Ishikawa (cell line): ENCODE measurements around the gene ECT2.

Experiments
- CEBPB ChIP-seq: IDR thresholded peaks from 2 replicates; pipeline ENCODE4 v1.6.1; 2012
- CREB1 ChIP-seq: IDR thresholded peaks from 2 replicates; pipeline ENCODE4 v1.6.1; 2012; ENCODE audit warnings: low read depth
- EGR1 ChIP-seq: IDR thresholded peaks from 2 replicates; pipeline ENCODE4 v1.6.1; 2012
- EP300 ChIP-seq: IDR thresholded peaks from 2 replicates; pipeline ENCODE4 v1.6.1; 2012; ENCODE audit warnings: borderline replicate concordance
- FOXM1 ChIP-seq: IDR thresholded peaks from 2 replicates; pipeline ENCODE4 v1.6.1; 2012; ENCODE audit warnings: low read depth, borderline replicate concordance
- MAX ChIP-seq: IDR thresholded peaks from 2 replicates; pipeline ENCODE4 v1.6.1; 2012
- NFIC ChIP-seq: IDR thresholded peaks from 2 replicates; pipeline ENCODE4 v1.6.1; 2012
- RAD21 ChIP-seq: IDR thresholded peaks from 2 replicates; pipeline ENCODE4 v1.6.1; 2012; ENCODE audit warnings: low read depth
- TAF1 ChIP-seq: IDR thresholded peaks from 2 replicates; pipeline ENCODE4 v1.6.1; 2012; ENCODE audit warnings: low read depth, mild to moderate bottlenecking
- TCF12 ChIP-seq: IDR thresholded peaks from 2 replicates; pipeline ENCODE4 v1.6.1; 2012; ENCODE audit warnings: low read depth
- TEAD4 ChIP-seq: IDR thresholded peaks from 2 replicates; pipeline ENCODE4 v1.6.1; 2012
- USF1 ChIP-seq: IDR thresholded peaks from 2 replicates; pipeline ENCODE4 v1.6.1; 2012
- YY1 ChIP-seq: IDR thresholded peaks from 2 replicates; pipeline ENCODE4 v1.6.1; 2012; ENCODE audit warnings: low read depth
- ZBTB7A ChIP-seq: IDR thresholded peaks from 2 replicates; pipeline ENCODE4 v1.6.1; 2012; ENCODE audit warnings: low read depth
- TF ChIP-seq, protein P1 (sequence below): IDR thresholded peaks from 2 replicates; pipeline ENCODE4 v1.6.1; 2012; ENCODE audit warnings: low read depth, mild to moderate bottlenecking

ECT2 gene

DNA sequence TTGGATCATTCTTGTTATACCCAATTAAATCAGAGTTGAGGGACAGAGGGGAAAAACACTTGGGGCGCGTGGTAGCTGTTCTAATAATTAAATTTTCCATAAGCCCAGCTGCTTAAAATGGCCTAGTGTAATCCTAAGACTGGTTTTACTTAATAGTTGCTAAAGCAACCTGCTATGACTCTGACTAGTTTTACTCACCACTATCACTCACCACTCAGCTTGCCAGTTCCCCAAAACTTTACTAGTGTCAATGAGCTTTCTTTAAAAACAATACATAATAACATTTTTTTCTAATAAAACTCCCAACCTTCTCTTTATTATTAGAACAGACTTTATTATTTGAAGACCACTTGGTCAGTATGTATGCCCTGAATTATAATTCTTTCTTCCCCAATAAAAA lies 49.6 kb downstream of the ECT2 start:
- TF ChIP-seq TAF1 = no peak
- TF ChIP-seq, protein P1, sequence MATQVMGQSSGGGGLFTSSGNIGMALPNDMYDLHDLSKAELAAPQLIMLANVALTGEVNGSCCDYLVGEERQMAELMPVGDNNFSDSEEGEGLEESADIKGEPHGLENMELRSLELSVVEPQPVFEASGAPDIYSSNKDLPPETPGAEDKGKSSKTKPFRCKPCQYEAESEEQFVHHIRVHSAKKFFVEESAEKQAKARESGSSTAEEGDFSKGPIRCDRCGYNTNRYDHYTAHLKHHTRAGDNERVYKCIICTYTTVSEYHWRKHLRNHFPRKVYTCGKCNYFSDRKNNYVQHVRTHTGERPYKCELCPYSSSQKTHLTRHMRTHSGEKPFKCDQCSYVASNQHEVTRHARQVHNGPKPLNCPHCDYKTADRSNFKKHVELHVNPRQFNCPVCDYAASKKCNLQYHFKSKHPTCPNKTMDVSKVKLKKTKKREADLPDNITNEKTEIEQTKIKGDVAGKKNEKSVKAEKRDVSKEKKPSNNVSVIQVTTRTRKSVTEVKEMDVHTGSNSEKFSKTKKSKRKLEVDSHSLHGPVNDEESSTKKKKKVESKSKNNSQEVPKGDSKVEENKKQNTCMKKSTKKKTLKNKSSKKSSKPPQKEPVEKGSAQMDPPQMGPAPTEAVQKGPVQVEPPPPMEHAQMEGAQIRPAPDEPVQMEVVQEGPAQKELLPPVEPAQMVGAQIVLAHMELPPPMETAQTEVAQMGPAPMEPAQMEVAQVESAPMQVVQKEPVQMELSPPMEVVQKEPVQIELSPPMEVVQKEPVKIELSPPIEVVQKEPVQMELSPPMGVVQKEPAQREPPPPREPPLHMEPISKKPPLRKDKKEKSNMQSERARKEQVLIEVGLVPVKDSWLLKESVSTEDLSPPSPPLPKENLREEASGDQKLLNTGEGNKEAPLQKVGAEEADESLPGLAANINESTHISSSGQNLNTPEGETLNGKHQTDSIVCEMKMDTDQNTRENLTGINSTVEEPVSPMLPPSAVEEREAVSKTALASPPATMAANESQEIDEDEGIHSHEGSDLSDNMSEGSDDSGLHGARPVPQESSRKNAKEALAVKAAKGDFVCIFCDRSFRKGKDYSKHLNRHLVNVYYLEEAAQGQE = no peak
- TF ChIP-seq EP300 = no peak
- TF ChIP-seq YY1 = no peak

DNA sequence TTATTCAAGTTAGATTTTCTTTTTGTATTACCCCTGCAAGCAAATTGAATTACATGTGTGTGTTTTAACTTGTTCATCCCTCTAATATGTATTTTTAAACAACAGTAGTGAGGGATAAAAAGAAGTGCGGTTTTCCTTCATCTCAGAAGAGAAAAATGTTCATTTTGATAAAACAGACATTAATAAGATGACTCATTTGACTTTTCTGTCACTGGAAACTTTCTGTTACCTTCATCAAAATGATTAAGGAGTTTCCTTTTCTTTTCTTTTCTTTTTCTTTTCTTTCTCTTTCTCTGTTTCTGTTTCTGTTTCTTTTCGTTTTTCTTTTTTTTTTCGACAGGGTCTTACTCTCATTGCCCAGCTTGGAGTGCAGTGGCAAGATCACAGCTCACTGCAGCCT lies 53.0 kb downstream of the ECT2 start:
- TF ChIP-seq, protein P1 = no peak
- TF ChIP-seq CREB1 (no peak), EGR1 (no peak), MAX (no peak), TCF12 (no peak), NFIC (no peak)

DNA sequence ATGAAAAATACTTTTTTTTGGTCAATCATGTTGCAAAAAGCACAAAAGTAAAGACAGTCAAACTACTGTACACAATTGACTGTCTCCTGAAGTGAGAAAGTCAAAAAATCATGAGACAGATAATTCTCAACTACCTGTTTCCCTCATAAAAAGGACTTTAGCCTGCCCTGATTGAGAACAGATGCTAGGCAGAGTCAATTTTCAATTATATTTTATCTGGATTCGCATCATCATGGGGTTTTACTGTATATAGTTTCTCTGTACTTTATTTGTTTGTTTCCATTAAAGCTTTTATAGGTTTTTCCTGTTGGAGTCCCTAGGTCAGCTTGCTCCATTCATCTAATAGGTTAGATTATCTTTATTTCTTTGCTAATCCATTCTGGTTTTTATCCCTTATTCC lies 53.8 kb downstream of the ECT2 start:
- TF ChIP-seq RAD21 (no peak), CREB1 (no peak), YY1 (no peak), ZBTB7A (no peak), TEAD4 (no peak), NFIC (no peak), TAF1 (no peak), USF1 (no peak), CEBPB (no peak), TCF12 (no peak), EP300 (no peak)
- TF ChIP-seq, protein P1 = no peak

DNA sequence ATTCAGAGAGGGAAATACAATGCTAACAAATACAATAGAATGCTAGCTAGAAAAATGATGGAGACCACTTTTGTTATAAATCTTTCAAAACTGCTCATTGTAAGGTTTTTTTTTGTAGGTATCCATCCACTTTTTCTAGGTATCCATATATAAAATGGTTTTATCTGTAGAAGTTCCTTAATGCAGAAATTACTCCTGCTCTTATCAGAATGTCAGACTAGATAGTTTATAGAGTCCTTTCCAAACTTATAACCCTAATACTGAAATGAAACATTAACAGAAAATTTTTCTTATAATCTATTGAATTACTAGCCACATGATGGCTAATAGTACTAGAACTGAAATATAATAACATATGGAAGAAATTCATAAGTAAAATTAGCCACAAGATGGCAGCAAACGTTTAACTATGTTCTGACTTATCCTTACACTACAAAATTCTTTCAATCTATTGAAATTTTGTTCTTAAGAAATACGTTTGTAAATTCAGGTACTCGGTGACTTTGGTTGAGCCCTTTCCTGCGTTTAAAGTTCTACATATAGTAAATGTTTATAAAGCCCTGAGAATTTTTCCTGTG lies 58.5 kb downstream of the ECT2 start:
- TF ChIP-seq USF1 = no peak
- TF ChIP-seq RAD21 = peak; percentile 44; the same call in 1 of the 2 replicates
- no peak for TF ChIP-seq MAX

- TF ChIP-seq CREB1 (no peak), NFIC (no peak), FOXM1 (no peak), TCF12 (no peak)
Observed at GRCh38 chr3:172811099-172811498, 60.6 kb downstream of the ECT2 start.

GRCh38 chr3:172813462-172813861 lies 62.9 kb downstream of the ECT2 start:
- TF ChIP-seq, protein P1 = no peak
- no peak for TF ChIP-seq USF1
- no peak for TF ChIP-seq MAX
- TF ChIP-seq EP300 = no peak
- no peak for TF ChIP-seq CREB1
- no peak for TF ChIP-seq FOXM1
- TF ChIP-seq EGR1 = no peak
- TF ChIP-seq RAD21 = no peak
- no peak for TF ChIP-seq ZBTB7A
- TF ChIP-seq CEBPB = no peak
- no peak for TF ChIP-seq TCF12
- no peak for TF ChIP-seq TEAD4
- TF ChIP-seq TAF1 = no peak
- no peak for TF ChIP-seq YY1
- no peak for TF ChIP-seq NFIC
